Left ventricle myocardium inferior (tissue), 1 donor: ENCODE results near the gene ARHGAP33. TPM values are rescaled to one million over a fixed set of nuclear protein-coding genes. Genes with fewer than 3 reads are reported as not detected.

ENCODE experiments used
- DNase-seq: peaks from one replicate; pipeline ENCODE4 v3.0.0-alpha.2; 2020
- H3K27ac ChIP-seq: fragments of 200-600 bp; replicated peaks from 2 replicates; pipeline ENCODE4 v1.8.0; 2021
- H3K27me3 ChIP-seq: fragments of 200-600 bp; 2 replicates; pipeline ENCODE4 v1.8.0; 2021; ENCODE audit warnings: low read depth
- H3K36me3 ChIP-seq: fragments of 200-600 bp; 2 replicates; pipeline ENCODE4 v1.8.0; 2021
- H3K4me1 ChIP-seq: fragments of 200-600 bp; 2 replicates; pipeline ENCODE4 v1.8.0; 2021
- H3K4me3 ChIP-seq: fragments of 200-600 bp; 2 replicates; pipeline ENCODE4 v1.8.0; 2021; ENCODE audit warnings: mild to moderate bottlenecking, moderate library complexity
- H3K9me3 ChIP-seq: fragments of 200-600 bp; replicated peaks from 2 replicates; pipeline ENCODE4 v1.8.0; 2021
- intact Hi-C: fragments of 100-400 bp; cut with micrococcal nuclease; formaldehyde crosslinking; loops from one replicate; pipeline ENCODE4 v1.11.0; 2022
- long read RNA-seq: library from polyadenylated mRNA; unstranded; transcript quantifications from one replicate; pipeline ENCODE4 v2.0.0, GENCODE V29; 2021
- total RNA-seq: library from RNA; stranded (reverse); fragmentation: NEBNext Ultra II Directional; extraction: Animal tissue kit (Norgen Biotek cat#: 25700); gene quantifications from one replicate; pipeline ENCODE4 v1.2.1, GENCODE V29; 2021
- TF ChIP-seq, protein P1 (sequence below): fragments of 200-600 bp; IDR thresholded peaks from 2 replicates; pipeline ENCODE4 v1.8.0; 2021; ENCODE audit warnings: antibody characterized with exemption, mild to moderate bottlenecking, borderline replicate concordance
- donor health status: DM: no; HTN: yes; CAD: no; lungs with severe emphysema.

ARHGAP33 gene, protein sequence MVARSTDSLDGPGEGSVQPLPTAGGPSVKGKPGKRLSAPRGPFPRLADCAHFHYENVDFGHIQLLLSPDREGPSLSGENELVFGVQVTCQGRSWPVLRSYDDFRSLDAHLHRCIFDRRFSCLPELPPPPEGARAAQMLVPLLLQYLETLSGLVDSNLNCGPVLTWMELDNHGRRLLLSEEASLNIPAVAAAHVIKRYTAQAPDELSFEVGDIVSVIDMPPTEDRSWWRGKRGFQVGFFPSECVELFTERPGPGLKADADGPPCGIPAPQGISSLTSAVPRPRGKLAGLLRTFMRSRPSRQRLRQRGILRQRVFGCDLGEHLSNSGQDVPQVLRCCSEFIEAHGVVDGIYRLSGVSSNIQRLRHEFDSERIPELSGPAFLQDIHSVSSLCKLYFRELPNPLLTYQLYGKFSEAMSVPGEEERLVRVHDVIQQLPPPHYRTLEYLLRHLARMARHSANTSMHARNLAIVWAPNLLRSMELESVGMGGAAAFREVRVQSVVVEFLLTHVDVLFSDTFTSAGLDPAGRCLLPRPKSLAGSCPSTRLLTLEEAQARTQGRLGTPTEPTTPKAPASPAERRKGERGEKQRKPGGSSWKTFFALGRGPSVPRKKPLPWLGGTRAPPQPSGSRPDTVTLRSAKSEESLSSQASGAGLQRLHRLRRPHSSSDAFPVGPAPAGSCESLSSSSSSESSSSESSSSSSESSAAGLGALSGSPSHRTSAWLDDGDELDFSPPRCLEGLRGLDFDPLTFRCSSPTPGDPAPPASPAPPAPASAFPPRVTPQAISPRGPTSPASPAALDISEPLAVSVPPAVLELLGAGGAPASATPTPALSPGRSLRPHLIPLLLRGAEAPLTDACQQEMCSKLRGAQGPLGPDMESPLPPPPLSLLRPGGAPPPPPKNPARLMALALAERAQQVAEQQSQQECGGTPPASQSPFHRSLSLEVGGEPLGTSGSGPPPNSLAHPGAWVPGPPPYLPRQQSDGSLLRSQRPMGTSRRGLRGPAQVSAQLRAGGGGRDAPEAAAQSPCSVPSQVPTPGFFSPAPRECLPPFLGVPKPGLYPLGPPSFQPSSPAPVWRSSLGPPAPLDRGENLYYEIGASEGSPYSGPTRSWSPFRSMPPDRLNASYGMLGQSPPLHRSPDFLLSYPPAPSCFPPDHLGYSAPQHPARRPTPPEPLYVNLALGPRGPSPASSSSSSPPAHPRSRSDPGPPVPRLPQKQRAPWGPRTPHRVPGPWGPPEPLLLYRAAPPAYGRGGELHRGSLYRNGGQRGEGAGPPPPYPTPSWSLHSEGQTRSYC
- total RNA-seq: 3.8 TPM
- long read RNA-seq: 0 reads

DNA sequence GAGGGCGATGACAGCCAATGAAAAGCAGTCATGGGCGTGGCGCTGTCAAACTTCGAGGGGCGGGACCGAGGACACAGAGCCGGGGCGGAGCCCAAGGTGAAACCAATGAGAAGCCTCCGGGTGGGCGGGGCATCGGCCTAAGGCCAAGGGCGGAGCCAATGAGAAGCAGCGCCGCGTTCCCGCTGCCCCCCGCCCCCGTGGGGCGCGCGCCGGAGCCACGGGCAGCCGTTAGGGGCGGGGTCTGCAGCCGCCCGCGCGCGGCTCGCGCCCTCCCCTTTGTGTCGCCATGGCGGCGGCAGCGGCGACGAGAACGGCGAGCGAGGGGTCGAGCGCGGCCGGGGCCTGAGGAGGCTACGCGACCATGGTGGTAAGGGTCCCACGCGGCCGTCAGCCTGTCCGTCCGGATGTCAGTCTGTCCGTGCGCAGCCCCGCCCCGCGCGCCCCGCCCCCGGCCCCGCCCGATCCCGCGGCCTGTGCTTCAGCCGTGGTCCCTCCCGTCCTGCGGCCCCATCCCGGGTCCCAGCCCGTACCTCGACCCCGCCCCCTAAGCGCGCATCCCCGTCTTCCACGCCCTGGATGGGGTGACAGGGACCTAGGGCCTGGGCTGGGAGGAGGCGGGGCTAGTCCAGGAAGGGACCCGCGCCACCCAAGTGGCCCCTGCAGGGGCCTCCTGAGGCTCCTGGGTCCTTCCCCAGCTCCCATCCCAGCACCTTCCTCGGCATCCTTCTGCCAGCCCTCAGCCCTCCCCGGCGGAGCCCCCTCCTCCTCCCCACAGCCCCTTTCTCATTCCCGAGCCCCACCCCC is at the start of gene ARHGAP33:
ARHGAP33 (plus strand) TSS at position 267 of the 804 bp plus-strand sequence; CDS start at position 362, 95 bp downstream.
- DNase-seq: peak; percentile 100
- H3K4me1 ChIP-seq: peaks cover 21% of the 10 kb centered on the region
- peak within 1 kb of the TSS; percentile 56 for H3K27ac ChIP-seq
- H3K36me3 ChIP-seq: peaks cover 5% of the 10 kb centered on the region
- H3K4me3 ChIP-seq: peak within 1 kb of the TSS; percentile 94
- intact Hi-C loops: no loop called here
- TF ChIP-seq, protein P1, sequence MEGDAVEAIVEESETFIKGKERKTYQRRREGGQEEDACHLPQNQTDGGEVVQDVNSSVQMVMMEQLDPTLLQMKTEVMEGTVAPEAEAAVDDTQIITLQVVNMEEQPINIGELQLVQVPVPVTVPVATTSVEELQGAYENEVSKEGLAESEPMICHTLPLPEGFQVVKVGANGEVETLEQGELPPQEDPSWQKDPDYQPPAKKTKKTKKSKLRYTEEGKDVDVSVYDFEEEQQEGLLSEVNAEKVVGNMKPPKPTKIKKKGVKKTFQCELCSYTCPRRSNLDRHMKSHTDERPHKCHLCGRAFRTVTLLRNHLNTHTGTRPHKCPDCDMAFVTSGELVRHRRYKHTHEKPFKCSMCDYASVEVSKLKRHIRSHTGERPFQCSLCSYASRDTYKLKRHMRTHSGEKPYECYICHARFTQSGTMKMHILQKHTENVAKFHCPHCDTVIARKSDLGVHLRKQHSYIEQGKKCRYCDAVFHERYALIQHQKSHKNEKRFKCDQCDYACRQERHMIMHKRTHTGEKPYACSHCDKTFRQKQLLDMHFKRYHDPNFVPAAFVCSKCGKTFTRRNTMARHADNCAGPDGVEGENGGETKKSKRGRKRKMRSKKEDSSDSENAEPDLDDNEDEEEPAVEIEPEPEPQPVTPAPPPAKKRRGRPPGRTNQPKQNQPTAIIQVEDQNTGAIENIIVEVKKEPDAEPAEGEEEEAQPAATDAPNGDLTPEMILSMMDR: no peak
- no peaks in the 10 kb centered on the region for H3K9me3 ChIP-seq
- H3K27me3 ChIP-seq: no peaks in the 10 kb centered on the region

DNA sequence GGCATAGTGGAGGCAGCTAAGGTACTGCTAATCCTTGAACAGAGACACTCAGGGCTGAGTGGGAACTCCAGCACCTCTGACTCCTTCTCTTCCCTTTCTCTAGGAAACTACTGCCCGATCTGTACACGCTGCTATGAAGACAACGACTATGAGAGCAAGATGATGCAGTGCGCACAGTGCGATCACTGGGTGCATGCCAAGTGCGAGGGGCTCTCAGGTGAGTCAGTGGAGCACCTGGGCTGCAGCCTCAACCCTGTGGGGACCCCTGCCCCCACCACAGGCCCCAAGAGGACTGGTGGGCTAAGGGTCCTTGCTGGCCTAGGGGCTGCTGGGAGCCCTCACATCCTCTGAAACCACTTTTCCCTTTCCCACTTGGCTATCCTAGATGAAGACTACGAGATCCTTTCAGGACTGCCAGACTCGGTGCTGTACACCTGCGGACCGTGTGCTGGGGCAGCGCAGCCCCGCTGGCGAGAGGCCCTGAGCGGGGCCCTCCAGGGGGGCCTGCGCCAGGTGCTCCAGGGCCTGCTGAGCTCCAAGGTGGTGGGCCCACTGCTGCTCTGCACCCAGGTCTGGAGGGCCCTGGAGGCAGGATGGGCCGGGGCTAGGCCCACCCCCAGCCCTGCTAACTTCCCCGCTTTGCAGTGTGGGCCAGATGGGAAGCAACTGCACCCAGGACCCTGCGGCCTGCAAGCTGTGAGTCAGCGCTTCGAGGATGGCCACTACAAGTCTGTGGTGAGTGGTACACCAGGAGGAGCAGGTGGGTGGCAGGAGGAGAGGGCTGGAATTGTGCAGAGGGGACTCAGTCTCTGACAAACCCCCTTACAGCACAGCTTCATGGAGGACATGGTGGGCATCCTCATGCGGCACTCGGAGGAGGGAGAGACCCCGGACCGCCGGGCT is 48.1 kb upstream of the ARHGAP33 start:
- TF ChIP-seq, protein P1: no peak
- H3K4me3 ChIP-seq: no peak overlapping the region
- no peaks in the 10 kb centered on the region for H3K9me3 ChIP-seq
- DNase-seq: no peak
- no peak overlapping the region for H3K27ac ChIP-seq
- H3K4me1 ChIP-seq: peaks cover under 1% of the 10 kb centered on the region
- intact Hi-C loops: no loop called here
- H3K27me3 ChIP-seq: no peaks in the 10 kb centered on the region
- H3K36me3 ChIP-seq: peaks cover 100% of the 10 kb centered on the region

DNA sequence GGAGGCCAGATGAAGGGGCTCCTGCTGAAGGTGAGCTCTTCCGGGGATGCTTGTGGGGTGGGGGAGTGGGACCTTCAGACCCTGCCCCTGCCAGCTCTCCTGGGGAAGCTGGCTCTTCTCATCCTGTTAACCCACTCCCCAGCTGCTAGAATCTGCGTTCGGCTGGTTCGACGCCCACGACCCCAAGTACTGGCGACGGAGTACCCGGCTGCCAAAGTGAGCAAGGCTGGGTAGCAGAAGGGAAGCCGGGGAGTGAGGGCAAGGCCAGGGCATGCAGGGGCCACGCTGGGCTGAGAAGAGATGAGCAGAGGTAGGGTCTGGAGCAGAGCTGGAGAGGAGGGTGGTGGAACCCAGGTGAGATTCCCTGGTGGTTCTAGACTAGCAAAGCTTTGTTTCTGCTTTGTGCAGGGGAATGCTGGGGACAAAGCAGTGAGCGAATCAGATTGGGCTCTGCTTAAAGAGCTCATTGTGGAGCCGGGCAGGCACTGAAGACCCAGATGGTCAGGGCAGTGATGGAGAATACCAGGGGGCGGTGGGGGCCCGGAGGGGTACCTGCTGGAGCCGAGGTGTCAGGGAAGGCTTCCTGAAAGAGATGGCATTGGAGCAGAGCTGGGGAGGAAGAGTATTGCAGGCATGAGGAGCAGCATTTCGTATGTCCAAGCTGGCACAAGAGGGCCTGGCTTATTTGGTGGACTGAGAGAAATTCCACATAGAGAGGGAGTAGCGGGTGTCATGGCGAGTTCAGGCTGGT is 47.2 kb upstream of the ARHGAP33 start:
- H3K27me3 ChIP-seq: no peaks in the 10 kb centered on the region
- DNase-seq: no peak
- no peaks in the 10 kb centered on the region for H3K4me1 ChIP-seq
- intact Hi-C loops: no loop called here
- no peak overlapping the region for H3K4me3 ChIP-seq
- H3K36me3 ChIP-seq: peaks cover 98% of the 10 kb centered on the region
- H3K27ac ChIP-seq: no peak overlapping the region
- TF ChIP-seq, protein P1: no peak
- H3K9me3 ChIP-seq: no peaks in the 10 kb centered on the region

DNA sequence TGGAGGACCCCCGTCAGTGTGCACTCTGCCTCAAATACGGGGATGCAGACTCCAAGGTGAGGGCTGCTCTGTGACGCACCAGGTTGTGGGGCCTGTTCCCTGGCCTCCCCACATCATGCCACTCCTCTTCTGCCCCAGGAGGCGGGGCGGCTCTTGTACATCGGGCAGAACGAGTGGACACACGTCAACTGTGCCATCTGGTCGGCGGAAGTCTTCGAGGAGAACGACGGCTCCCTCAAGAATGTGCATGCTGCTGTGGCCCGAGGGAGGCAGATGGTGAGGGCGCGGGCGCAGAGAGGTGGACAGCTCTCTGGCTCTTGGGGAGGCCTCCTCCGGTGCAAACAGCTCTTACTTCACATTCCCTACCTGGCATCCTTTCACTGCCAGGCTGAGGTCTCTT is 46.3 kb upstream of the ARHGAP33 start:
- no peak for DNase-seq
- Histone ChIP-seq H3K27ac (no peak overlapping the region), H3K27me3 (no peaks in the 10 kb centered on the region), H3K4me3 (no peak overlapping the region), H3K36me3 (peaks cover 97% of the 10 kb centered on the region), H3K9me3 (no peaks in the 10 kb centered on the region), H3K4me1 (no peaks in the 10 kb centered on the region)
- TF ChIP-seq, protein P1: no peak
- intact Hi-C loops: no loop called here
